ENCODE data around the gene NEURL1. TPM values are rescaled to one million over a fixed set of nuclear protein-coding genes. Genes with fewer than 3 reads are reported as not detected.
"Not testable (repeated sequence)": the region's sequence is repeated elsewhere in the genome, so short reads cannot be mapped to it uniquely, and the experiment has no call there.

The NEURL1 gene
- total RNA-seq, 4 donors from 2014 or later: 0.19 TPM; not detected in 3

DNA sequence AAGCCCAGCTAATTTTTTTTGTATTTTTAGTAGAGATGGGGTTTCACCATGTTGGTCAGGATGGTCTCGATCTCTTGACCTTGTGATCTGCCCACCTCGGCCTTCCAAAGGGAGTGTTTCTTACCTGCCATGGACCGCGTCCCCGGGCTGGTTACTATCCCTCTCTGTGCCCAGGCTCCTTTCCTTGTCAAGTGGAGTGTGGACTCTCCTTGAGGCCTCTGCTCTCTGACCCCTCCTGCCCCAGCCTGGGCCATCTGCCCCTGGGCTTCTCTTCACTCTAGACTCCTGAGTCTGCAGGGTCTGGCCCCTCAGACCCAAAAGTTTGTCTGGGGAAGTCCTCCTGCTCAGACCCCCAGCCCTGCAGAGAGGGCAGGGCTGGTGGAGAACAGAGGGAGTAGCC is 20.7 kb downstream of the NEURL1 start:
- intact Hi-C loops (cut with DNase I): no loop called here
- Histone ChIP-seq H3K9me3 (no peaks in the 10 kb centered on the region), H3K27ac (no peak overlapping the region), H3K36me3 (no peaks in the 10 kb centered on the region), H3K4me3 (no peak overlapping the region), H3K4me1 (peaks cover 0 to 12% (median 0%) of the 10 kb centered on the region in 3 donors), H3K27me3 (no peaks in the 10 kb centered on the region)
- 88 to 93% methylated on average over 5 of the region's 5 CpGs for WGBS, 2 donors
- DNase-seq: no peak
- TF ChIP-seq POLR2A (IDR thresholded peaks at IDR 0.05): no peak
- TF ChIP-seq, protein P1, sequence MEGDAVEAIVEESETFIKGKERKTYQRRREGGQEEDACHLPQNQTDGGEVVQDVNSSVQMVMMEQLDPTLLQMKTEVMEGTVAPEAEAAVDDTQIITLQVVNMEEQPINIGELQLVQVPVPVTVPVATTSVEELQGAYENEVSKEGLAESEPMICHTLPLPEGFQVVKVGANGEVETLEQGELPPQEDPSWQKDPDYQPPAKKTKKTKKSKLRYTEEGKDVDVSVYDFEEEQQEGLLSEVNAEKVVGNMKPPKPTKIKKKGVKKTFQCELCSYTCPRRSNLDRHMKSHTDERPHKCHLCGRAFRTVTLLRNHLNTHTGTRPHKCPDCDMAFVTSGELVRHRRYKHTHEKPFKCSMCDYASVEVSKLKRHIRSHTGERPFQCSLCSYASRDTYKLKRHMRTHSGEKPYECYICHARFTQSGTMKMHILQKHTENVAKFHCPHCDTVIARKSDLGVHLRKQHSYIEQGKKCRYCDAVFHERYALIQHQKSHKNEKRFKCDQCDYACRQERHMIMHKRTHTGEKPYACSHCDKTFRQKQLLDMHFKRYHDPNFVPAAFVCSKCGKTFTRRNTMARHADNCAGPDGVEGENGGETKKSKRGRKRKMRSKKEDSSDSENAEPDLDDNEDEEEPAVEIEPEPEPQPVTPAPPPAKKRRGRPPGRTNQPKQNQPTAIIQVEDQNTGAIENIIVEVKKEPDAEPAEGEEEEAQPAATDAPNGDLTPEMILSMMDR (IDR thresholded peaks at IDR 0.05): no peak

DNA sequence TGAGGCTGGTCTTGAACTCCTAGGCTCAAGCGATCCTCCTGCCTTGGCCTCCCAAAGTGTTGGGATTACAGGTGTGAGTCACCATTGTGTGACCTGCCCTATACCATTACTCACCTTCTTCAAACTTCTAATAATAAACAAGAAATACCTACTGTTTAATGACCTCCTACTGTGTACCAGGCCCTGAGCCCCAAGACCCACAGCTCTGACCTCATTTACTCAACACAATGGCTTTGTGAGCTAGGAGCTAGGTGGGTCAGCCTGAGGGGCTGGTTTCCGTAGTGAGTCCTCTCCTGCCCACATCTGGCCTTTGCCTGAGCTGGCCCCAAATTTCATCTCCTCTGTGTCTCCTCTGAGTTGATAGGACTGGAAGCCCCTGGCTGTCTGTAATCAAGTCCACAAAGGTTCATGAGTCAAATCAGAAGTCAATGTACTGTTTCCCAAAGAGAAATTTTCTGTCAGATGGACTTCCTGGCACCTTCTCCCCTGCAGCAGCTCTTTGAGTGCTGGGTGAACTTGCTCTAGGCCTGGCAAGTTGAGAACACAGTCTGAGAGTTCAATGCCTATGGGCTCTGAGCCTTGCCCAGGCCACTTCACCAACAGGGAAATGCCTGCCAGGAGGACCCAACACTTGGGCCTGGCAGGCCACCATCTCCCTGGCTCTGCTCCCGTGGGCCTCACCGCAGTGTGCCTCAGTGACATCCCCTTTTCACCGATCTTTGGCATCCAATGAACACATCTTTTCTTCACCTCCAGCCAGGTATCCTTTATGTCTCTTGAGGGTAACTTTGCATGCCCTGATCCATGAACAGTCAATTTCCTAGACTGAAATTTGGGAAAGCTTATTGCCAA is 24.0 kb downstream of the NEURL1 start:
- DNase-seq: no peak
- H3K27me3 ChIP-seq: no peaks in the 10 kb centered on the region
- WGBS, 2 donors: 90 to 98% methylated on average over 5 of the region's 5 CpGs
- intact Hi-C loops (cut with DNase I): no loop called here
- peaks cover 0 to 12% (median 0%) of the 10 kb centered on the region in 3 donors for H3K4me1 ChIP-seq
- no peak overlapping the region for H3K27ac ChIP-seq
- no peaks in the 10 kb centered on the region for H3K9me3 ChIP-seq
- H3K36me3 ChIP-seq: no peaks in the 10 kb centered on the region
- no peak for TF ChIP-seq POLR2A (IDR thresholded peaks at IDR 0.05)
- TF ChIP-seq, protein P1 (IDR thresholded peaks at IDR 0.05): no peak
- H3K4me3 ChIP-seq: no peak overlapping the region

DNA sequence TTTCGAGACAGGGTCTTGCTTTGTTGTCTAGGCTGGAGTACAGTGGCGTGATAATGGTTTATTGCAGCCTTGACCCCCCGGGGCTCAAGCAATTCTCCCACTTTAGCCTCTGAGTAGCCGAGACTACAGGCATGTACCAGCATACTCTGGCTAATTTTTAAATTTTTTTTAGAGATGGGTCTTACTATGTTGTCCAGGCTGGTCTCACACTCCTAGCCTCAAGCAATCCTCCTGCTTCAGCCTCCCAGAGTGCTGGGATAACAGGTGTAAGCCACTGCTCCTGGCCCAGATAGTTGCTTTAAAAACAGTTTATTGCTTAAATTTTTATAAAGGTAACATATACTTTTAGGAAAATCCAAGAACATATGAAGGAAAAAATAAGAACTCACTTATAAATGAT is 26.3 kb downstream of the NEURL1 start:
- H3K27me3 ChIP-seq: no peaks in the 10 kb centered on the region
- H3K36me3 ChIP-seq: no peaks in the 10 kb centered on the region
- no peaks in the 10 kb centered on the region for H3K9me3 ChIP-seq
- H3K4me3 ChIP-seq: no peak overlapping the region
- intact Hi-C loops (cut with DNase I): no loop called here
- no peak overlapping the region for H3K27ac ChIP-seq
- no peak for DNase-seq
- H3K4me1 ChIP-seq: peaks cover 0 to 5% (median 0%) of the 10 kb centered on the region in 3 donors
- no peak for TF ChIP-seq POLR2A (IDR thresholded peaks at IDR 0.05)
- TF ChIP-seq, protein P1 (IDR thresholded peaks at IDR 0.05): no peak
- whole genome bisulfite sequencing, 2 donors: 66 to 70% methylated on average over 4 of the region's 4 CpGs

DNA sequence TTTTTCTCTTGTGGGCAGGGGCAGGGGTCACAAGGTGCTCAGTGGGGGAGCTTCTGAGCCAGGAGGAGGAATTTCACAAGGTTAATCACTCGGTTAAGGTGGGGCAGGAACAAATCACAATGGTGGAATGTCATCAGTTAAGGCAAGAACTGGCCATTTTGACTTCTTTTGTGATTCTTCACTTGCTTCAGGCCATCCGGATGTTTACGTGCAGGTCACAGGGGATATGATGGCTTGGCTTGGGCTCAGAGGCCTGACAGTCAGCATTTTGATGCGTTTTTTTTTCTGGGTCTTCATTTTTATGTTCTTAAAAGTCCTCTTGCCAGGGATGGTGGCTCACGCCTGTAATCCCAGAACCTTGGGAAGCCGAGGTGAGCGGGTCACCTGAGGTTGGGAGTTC is 28.5 kb downstream of the NEURL1 start:
- H3K27me3 ChIP-seq; intact Hi-C loops (cut with DNase I); H3K27ac ChIP-seq; H3K4me3 ChIP-seq; H3K9me3 ChIP-seq; H3K4me1 ChIP-seq; H3K36me3 ChIP-seq; DNase-seq: not testable (repeated sequence)
- 70 to 83% methylated on average over 1 to 6 of the region's 7 CpGs for WGBS, 2 donors

DNA sequence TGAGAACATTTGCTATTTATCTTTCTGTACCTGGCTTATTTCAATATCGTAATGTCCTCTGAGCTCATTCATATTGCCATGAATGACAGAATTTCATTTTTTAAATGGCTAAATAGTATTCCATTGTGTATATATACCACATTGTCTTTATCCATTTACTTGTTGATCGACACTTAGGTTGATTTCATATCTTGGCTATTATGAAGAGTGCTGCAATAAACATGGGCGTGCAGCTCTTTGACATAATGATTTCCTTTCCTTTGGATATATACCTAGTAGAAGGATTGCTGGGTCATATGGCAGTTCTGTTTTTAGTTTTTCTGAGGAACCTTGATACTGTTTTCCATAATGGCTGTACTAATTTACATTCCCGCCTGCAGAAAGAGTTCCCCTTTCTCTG is 30.2 kb downstream of the NEURL1 start:
- H3K4me3 ChIP-seq: no peak overlapping the region
- DNase-seq: no peak
- H3K27me3 ChIP-seq: no peaks in the 10 kb centered on the region
- no peak for TF ChIP-seq POLR2A (IDR thresholded peaks at IDR 0.05)
- TF ChIP-seq, protein P1 (IDR thresholded peaks at IDR 0.05): no peak
- WGBS, 2 donors: 79 to 83% methylated on average over 4 of the region's 4 CpGs
- H3K4me1 ChIP-seq: no peaks in the 10 kb centered on the region
- no peaks in the 10 kb centered on the region for H3K9me3 ChIP-seq
- no peak overlapping the region for H3K27ac ChIP-seq
- intact Hi-C loops (cut with DNase I): no loop called here
- no peaks in the 10 kb centered on the region for H3K36me3 ChIP-seq

Data from esophagus squamous epithelium (tissue), 5 donors.